A549 (cell line): Measurements from ENCODE around the gene BACE1. TPM values are rescaled to one million over a fixed set of nuclear protein-coding genes. Genes with fewer than 3 reads are reported as not detected.

Experiments
- ATAC-seq, 2 experiments: fragments of 200-7000 bp in 1 of 2; fragments of >200 bp in 1 of 2; cut with Nextera tagmentation in 1 of 2; cut with Tn5 transposase in 1 of 2; 3 replicates each; pipeline versions ENCODE4 v1.8.0 to v1.9.1; 2018 to 2020; ENCODE audit warnings: mild to moderate bottlenecking in 1 of 2, moderate library complexity in 1 of 2
- CTCF ChIA-PET: fragments of 300-600 bp; sonication (Branson Sonifier 250); formaldehyde crosslinking; extraction: SDS; loops from one replicate; lab custom pipeline; 2021; ENCODE audit warnings: antibody characterized with exemption, inconsistent platforms; lab: Yijun Ruan, JAX
- POLR2A ChIA-PET: fragments of 350-600 bp; formaldehyde crosslinking; extraction: SDS; loops from one replicate; lab custom pipeline; 2021; ENCODE audit warnings: antibody characterized with exemption, inconsistent platforms; lab: Yijun Ruan, JAX
- DNase-seq, 2 experiments: peaks; one replicate each; pipeline versions ENCODE4 v3.0.0 to v3.0.0-alpha.2; 2011 to 2016; ENCODE audit warnings: low read depth in 1 of 2, low spot score in 1 of 2
- FAIRE-seq: peaks from 2 replicates; lab custom pipeline; 2011; peaks lifted over from hg19 to GRCh38; lab: Jason Lieb, UNC
- H3K27ac ChIP-seq, 2 experiments: fragments of >200 bp; sonication (Bioruptor Twin); formaldehyde crosslinking; 3 replicates each; pipeline ENCODE4 v1.5.1; 2016 to 2017
- H3K4me1 ChIP-seq: fragments of >200 bp; sonication (Bioruptor Twin); formaldehyde crosslinking; 3 replicates; pipeline ENCODE4 v1.6.1; 2016
- H3K4me2 ChIP-seq: fragments of >200 bp; sonication (Bioruptor Twin); formaldehyde crosslinking; 3 replicates; pipeline ENCODE4 v1.6.1; 2016
- H3K4me3 ChIP-seq: fragments of >200 bp; sonication (Bioruptor Twin); formaldehyde crosslinking; 3 replicates; pipeline ENCODE4 v1.5.1; 2016
- H3K9me3 ChIP-seq: fragments of >200 bp; sonication (Bioruptor Twin); formaldehyde crosslinking; 3 replicates; pipeline ENCODE4 v1.6.1; 2016
- EP300 ChIP-seq, 2 experiments: fragments of >200 bp; sonication (Bioruptor Twin); formaldehyde crosslinking; IDR thresholded peaks; 2 replicates in 1 of 2; 3 replicates in 1 of 2; pipeline ENCODE4 v1.6.1; 2016 to 2017
- ESRRA ChIP-seq: fragments of 150-350 bp; IDR thresholded peaks from 2 replicates; pipeline ENCODE4 v1.6.1; 2014; ENCODE audit warnings: mild to moderate bottlenecking, low read length, borderline replicate concordance
- FOSL2 ChIP-seq, 2 experiments: fragments of 450-650 bp in 1 of 2; fragments of >200 bp in 1 of 2; sonication (Bioruptor Twin) in 1 of 2; formaldehyde crosslinking; IDR thresholded peaks; 2 replicates each; pipeline versions ENCODE4 v1.5.0 to v1.6.1; 2016 to 2020; ENCODE audit warnings: mild to moderate bottlenecking in 1 of 2, moderate library complexity in 1 of 2
- HEYL ChIP-seq: fragments of 250-450 bp; sonication (Bioruptor Pico); IDR thresholded peaks from 2 replicates; pipeline ENCODE4 v1.8.0; 2021; ENCODE audit warnings: mild to moderate bottlenecking, moderate library complexity
- HOXA7 ChIP-seq: fragments of 250-450 bp; sonication (Bioruptor Pico); IDR thresholded peaks from 2 replicates; pipeline ENCODE4 v1.5.0; 2020; ENCODE audit warnings: mild to moderate bottlenecking, moderate library complexity
- HOXB5 ChIP-seq: fragments of 250-450 bp; sonication (Bioruptor Pico); IDR thresholded peaks from 2 replicates; pipeline ENCODE4 v1.5.0; 2020; ENCODE audit warnings: mild to moderate bottlenecking, moderate library complexity
- WGBS: methylation state at CpG from one replicate; pipeline ENCODE4 v1.1.6; 2017; ENCODE audit errors: missing lambda C conversion rate; 5-methylcytosine and 5-hydroxymethylcytosine counted together
- polyA plus RNA-seq, 4 experiments: library from polyadenylated mRNA; depleted of rRNA in 3 of 4; stranded (reverse); fragments of >200 nt; fragmentation: RNase III in 1 of 4; extraction: RNeasy Plus Mini Kit Qiagen cat#74134 plus additional on column Dnase treatment in 1 of 4; gene quantifications; 2 replicates in 3 of 4; 3 replicates in 1 of 4; pipeline ENCODE4 v1.2.3, GENCODE V29; 2011 to 2017
- small RNA-seq, 6 experiments: library from RNA; depleted of rRNA; stranded (forward); fragments of <200 nt; gene quantifications; one replicate each; pipeline ENCODE3, GENCODE V24; 2012
- TF ChIP-seq, protein P1 (sequence below): fragments of >200 bp; sonication (Bioruptor Twin); formaldehyde crosslinking; IDR thresholded peaks from 3 replicates; pipeline ENCODE4 v1.5.1; 2016

The BACE1 gene
- polyA plus RNA-seq, 2 of the 4 experiments (the other 2 are of a cell fraction) = 6.1 to 7.8 TPM

DNA sequence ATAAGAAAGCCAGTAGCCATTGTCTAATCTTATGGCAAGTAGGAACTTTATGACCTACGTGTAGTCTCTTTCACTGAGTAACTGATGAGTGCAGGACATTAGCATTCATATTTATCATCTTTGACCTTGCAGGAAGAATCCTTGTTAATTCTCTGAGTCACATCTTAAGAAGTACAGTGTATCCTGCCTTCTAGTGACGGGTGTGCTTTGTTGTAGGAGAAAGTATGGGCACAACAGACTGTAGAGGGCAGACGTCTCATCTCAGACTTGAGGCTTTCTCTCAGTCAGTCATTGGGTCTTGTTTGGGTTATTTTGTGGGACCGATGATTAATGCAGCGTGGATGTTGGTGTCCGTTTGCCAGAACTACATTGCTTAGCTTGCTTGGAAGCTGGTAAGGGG, 76.8 kb downstream of the BACE1 start:
- H3K4me3 ChIP-seq = no peak overlapping the region
- DNase-seq (peak; percentile 37 to 71), FAIRE-seq (no peak), ATAC-seq (peak; percentile 97 to 98)
- H3K4me2 ChIP-seq = no peak overlapping the region; the same call in 2 of the 3 replicates
- WGBS = 42% methylated on average over 6 of the region's 6 CpGs
- TF ChIP-seq, protein P1, sequence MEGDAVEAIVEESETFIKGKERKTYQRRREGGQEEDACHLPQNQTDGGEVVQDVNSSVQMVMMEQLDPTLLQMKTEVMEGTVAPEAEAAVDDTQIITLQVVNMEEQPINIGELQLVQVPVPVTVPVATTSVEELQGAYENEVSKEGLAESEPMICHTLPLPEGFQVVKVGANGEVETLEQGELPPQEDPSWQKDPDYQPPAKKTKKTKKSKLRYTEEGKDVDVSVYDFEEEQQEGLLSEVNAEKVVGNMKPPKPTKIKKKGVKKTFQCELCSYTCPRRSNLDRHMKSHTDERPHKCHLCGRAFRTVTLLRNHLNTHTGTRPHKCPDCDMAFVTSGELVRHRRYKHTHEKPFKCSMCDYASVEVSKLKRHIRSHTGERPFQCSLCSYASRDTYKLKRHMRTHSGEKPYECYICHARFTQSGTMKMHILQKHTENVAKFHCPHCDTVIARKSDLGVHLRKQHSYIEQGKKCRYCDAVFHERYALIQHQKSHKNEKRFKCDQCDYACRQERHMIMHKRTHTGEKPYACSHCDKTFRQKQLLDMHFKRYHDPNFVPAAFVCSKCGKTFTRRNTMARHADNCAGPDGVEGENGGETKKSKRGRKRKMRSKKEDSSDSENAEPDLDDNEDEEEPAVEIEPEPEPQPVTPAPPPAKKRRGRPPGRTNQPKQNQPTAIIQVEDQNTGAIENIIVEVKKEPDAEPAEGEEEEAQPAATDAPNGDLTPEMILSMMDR = 0 out of 3 replicates have a peak, but pooled peaks have one; percentile 12
- TF ChIP-seq HOXB5 (no peak), FOSL2 (IDR thresholded peaks at IDR 0.05) (no peak), FOSL2 (CRISPR knock-in tag; IDR thresholded peaks at IDR 0.05) (0 out of 2 replicates have a peak, but pooled peaks have one; percentile 6), ESRRA (0 out of 2 replicates have a peak, but pooled peaks have one; percentile 27)
- ChIA-PET CTCF (interaction anchor here (0.5 to 2.3 kb wide), 4 partner anchors 8 to 708 kb away, joined by 3 to 13 read pairs (median 3); no protein-coding TSS in a partner anchor), POLR2A (no interaction called here)
- H3K9me3 ChIP-seq = no peaks in the 10 kb centered on the region
- H3K27ac ChIP-seq = no peak overlapping the region
- H3K4me1 ChIP-seq = peaks cover 8% of the 10 kb centered on the region

DNA sequence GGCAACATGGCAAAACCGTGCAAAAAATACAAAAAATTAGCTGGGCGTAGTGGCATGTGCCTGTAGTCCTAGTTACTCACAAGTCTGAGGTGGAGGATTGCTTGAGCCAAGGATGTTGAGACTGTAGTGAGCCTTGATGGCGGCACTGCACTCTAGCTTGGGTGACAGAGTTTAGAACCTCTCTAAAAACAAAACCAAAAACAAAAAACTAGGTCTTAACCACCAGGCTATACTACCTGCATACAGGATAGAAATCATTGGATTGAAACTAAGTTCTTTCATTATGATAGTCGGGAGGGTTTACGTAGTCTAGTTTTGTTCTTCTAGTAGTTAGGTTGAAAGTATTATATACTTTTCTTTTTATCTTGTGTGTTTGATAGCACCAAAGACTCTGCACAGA, 77.8 kb downstream of the BACE1 start:
- H3K4me1 ChIP-seq = peaks cover 16% of the 10 kb centered on the region
- FAIRE-seq = no peak
- no peak overlapping the region for H3K4me3 ChIP-seq
- 89% methylated on average over 5 of the region's 5 CpGs for WGBS
- no peak for DNase-seq
- H3K9me3 ChIP-seq = no peaks in the 10 kb centered on the region
- ATAC-seq = no peak
- POLR2A ChIA-PET = no interaction called here
- TF ChIP-seq HOXA7 (CRISPR knock-in tag) (no peak), HEYL (CRISPR knock-in tag) (no peak), EP300 (IDR thresholded peaks at IDR 0.05) (no peak)
- TF ChIP-seq, all 56 proteins: peak for 0
- no peak overlapping the region for H3K27ac ChIP-seq
- no peak overlapping the region for H3K4me2 ChIP-seq
- CTCF ChIA-PET = interaction anchor here (0.8 to 2.3 kb wide), 4 partner anchors 9 to 709 kb away, joined by 3 to 13 read pairs (median 3); no protein-coding TSS in a partner anchor

Small RNA genes within 50 kb of the gene (small RNA-seq; reads per million reads assigned to genes)
- gene RF00564 = 0 reads per million in 6 experiments

Other genes with a start within 250 kb of the BACE1 start
- gene SIK3, start 217.8 kb downstream of the BACE1 start, polyA plus RNA-seq (2011; rRNA removed) = 8.2 and 12.3 TPM in 2 replicates
- gene SIK3, start 217.8 kb downstream of the BACE1 start, polyA plus RNA-seq (2017; fragmentation: RNase III; extraction: RNeasy Plus Mini Kit Qiagen cat#74134 plus additional on column Dnase treatment) = 7.3 to 9.0 TPM (median 8.7 TPM) in 3 replicates
- 47.8 and 55.3 TPM in 2 replicates for gene PAFAH1B2, start 172.0 kb downstream of the BACE1 start, polyA plus RNA-seq (2011; rRNA removed)
- gene PAFAH1B2, start 172.0 kb downstream of the BACE1 start, polyA plus RNA-seq (2017; fragmentation: RNase III; extraction: RNeasy Plus Mini Kit Qiagen cat#74134 plus additional on column Dnase treatment) = 32.2 to 33.9 TPM (median 32.9 TPM) in 3 replicates
- gene SIDT2, start 137.5 kb downstream of the BACE1 start, polyA plus RNA-seq (2011; rRNA removed) = 8.5 and 15.4 TPM in 2 replicates
- 5.5 to 6.4 TPM (median 5.9 TPM) in 3 replicates for gene SIDT2, start 137.5 kb downstream of the BACE1 start, polyA plus RNA-seq (2017; fragmentation: RNase III; extraction: RNeasy Plus Mini Kit Qiagen cat#74134 plus additional on column Dnase treatment)
- 34.2 and 43.2 TPM in 2 replicates for gene TAGLN, start 116.9 kb downstream of the BACE1 start, polyA plus RNA-seq (2011; rRNA removed)
- gene TAGLN, start 116.9 kb downstream of the BACE1 start, polyA plus RNA-seq (2017; fragmentation: RNase III; extraction: RNeasy Plus Mini Kit Qiagen cat#74134 plus additional on column Dnase treatment) = 257 to 296 TPM (median 287 TPM) in 3 replicates
- gene PCSK7, start 84.2 kb downstream of the BACE1 start, polyA plus RNA-seq (2011; rRNA removed) = 9.8 and 12.8 TPM in 2 replicates
- 17.8 to 20.1 TPM (median 19.6 TPM) in 3 replicates for gene PCSK7, start 84.2 kb downstream of the BACE1 start, polyA plus RNA-seq (2017; fragmentation: RNase III; extraction: RNeasy Plus Mini Kit Qiagen cat#74134 plus additional on column Dnase treatment)
- 14.0 and 15.9 TPM in 2 replicates for gene RNF214, start 83.6 kb downstream of the BACE1 start, polyA plus RNA-seq (2011; rRNA removed)
- 10.6 to 11.6 TPM (median 11.0 TPM) in 3 replicates for gene RNF214, start 83.6 kb downstream of the BACE1 start, polyA plus RNA-seq (2017; fragmentation: RNase III; extraction: RNeasy Plus Mini Kit Qiagen cat#74134 plus additional on column Dnase treatment)
- 4.4 and 5.4 TPM in 2 replicates for gene BACE1-AS, start 24.9 kb downstream of the BACE1 start, polyA plus RNA-seq (2011; rRNA removed)
- gene BACE1-AS, start 24.9 kb downstream of the BACE1 start, polyA plus RNA-seq (2017; fragmentation: RNase III; extraction: RNeasy Plus Mini Kit Qiagen cat#74134 plus additional on column Dnase treatment) = 1.7 to 2.0 TPM (median 1.8 TPM) in 3 replicates
- gene CEP164, start 11.6 kb upstream of the BACE1 start, polyA plus RNA-seq (2011; rRNA removed) = 13.3 and 19.6 TPM in 2 replicates
- gene CEP164, start 11.6 kb upstream of the BACE1 start, polyA plus RNA-seq (2017; fragmentation: RNase III; extraction: RNeasy Plus Mini Kit Qiagen cat#74134 plus additional on column Dnase treatment) = 16.4 to 17.4 TPM (median 16.6 TPM) in 3 replicates